ENCODE measurements around the gene MAPRE3. TPM values are rescaled to one million over a fixed set of nuclear protein-coding genes. Genes with fewer than 3 reads are reported as not detected.

MAPRE3 gene
- total RNA-seq, 4 donors from 2014 or later: 16.8 to 64.7 (median 32.9) TPM

DNA sequence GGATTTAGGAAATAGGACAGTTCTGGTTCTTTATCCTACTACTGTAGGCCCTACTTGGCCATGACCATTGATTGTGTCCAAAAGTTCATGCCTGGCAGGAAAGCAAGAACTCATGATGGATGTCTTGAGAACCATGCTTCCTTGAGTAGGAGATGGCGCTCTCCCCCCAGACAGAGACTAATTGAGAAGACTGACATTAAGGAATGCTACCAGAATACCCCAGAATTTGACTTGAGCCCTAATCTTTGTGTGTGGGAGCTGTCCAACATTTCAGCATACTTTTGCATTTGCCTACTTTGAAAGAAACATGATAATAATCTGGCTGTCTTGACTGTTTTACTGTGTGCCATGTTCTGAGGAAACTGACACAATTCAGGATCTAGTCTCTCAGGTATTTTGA lies 23.3 kb downstream of the MAPRE3 start:
- intact Hi-C loops (cut with DNase I; ENCODE audit: low total_unique reads): no loop called here
- in situ Hi-C loops (cut with MboI; ENCODE audit: low pct_ligation_motif_present in 1 of 4, low pct_unique_long_range_greater_than_20kb in 1 of 4, low sequenced_read_pairs in 3 of 4): no loop called here
- TF ChIP-seq POLR2A (IDR thresholded peaks at IDR 0.05) (no peak), EP300 (IDR thresholded peaks at IDR 0.05; ENCODE audit: low read depth) (no peak), POLR2AphosphoS5 (IDR thresholded peaks at IDR 0.05) (no peak)
- TF ChIP-seq, protein P1, sequence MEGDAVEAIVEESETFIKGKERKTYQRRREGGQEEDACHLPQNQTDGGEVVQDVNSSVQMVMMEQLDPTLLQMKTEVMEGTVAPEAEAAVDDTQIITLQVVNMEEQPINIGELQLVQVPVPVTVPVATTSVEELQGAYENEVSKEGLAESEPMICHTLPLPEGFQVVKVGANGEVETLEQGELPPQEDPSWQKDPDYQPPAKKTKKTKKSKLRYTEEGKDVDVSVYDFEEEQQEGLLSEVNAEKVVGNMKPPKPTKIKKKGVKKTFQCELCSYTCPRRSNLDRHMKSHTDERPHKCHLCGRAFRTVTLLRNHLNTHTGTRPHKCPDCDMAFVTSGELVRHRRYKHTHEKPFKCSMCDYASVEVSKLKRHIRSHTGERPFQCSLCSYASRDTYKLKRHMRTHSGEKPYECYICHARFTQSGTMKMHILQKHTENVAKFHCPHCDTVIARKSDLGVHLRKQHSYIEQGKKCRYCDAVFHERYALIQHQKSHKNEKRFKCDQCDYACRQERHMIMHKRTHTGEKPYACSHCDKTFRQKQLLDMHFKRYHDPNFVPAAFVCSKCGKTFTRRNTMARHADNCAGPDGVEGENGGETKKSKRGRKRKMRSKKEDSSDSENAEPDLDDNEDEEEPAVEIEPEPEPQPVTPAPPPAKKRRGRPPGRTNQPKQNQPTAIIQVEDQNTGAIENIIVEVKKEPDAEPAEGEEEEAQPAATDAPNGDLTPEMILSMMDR (IDR thresholded peaks at IDR 0.05): no peak
- no peak overlapping the region for H3K4me3 ChIP-seq
- H3K27me3 ChIP-seq: no peaks in the 10 kb centered on the region
- H3K9me3 ChIP-seq: no peaks in the 10 kb centered on the region
- WGBS, 2 donors (ENCODE audit: low coverage in 1 of 2): 74% methylated on average over 1 of the region's 1 CpG; no CpG with 5 or more reads in 1 of the 2 donors
- no peak for DNase-seq
- no peaks in the 10 kb centered on the region for H3K36me3 ChIP-seq
- no peak overlapping the region for H3K27ac ChIP-seq
- peaks cover 0 to 3% (median 0%) of the 10 kb centered on the region in 4 donors for H3K4me1 ChIP-seq

DNA sequence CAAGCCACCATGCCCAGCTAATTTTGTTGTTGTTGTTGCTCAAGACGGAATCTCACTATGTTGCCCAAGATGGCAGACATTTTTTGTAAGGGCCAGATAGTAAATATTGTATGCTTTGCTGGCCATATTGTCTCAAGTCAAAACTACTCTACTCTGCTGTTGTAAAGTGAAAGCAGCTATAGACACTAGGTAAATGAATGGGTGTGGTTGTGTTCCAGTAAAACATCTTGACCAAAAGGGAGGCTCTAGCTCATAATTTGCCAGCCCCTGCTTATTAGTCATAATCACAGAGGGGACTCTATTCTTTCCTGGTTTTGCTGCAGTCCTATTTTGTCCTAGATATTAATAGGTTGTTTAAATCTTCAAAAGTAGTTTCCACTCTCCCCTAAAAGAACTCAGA lies 24.5 kb downstream of the MAPRE3 start:
- H3K4me3 ChIP-seq: no peak overlapping the region
- no peaks in the 10 kb centered on the region for H3K36me3 ChIP-seq
- H3K4me1 ChIP-seq: peaks cover 0 to 3% (median 0%) of the 10 kb centered on the region in 4 donors
- H3K27me3 ChIP-seq: no peaks in the 10 kb centered on the region
- in situ Hi-C loops (cut with MboI; ENCODE audit: low pct_ligation_motif_present in 1 of 4, low pct_unique_long_range_greater_than_20kb in 1 of 4, low sequenced_read_pairs in 3 of 4): no loop called here
- no peak overlapping the region for H3K27ac ChIP-seq
- intact Hi-C loops (cut with DNase I; ENCODE audit: low total_unique reads): loop anchor here (5.0 kb wide), 1 partner anchor 1987 kb away; the partner anchor contains the start of gene TOGARAM2
- no peak for DNase-seq
- no peaks in the 10 kb centered on the region for H3K9me3 ChIP-seq
- 95% methylated on average over 1 of the region's 1 CpG; no CpG with 5 or more reads in 1 of the 2 donors for WGBS, 2 donors (ENCODE audit: low coverage in 1 of 2)
- TF ChIP-seq POLR2AphosphoS5 (IDR thresholded peaks at IDR 0.05): no peak
- TF ChIP-seq, protein P1 (IDR thresholded peaks at IDR 0.05): no peak
- TF ChIP-seq POLR2A (IDR thresholded peaks at IDR 0.05): no peak
- TF ChIP-seq EP300 (IDR thresholded peaks at IDR 0.05; ENCODE audit: low read depth): no peak

DNA sequence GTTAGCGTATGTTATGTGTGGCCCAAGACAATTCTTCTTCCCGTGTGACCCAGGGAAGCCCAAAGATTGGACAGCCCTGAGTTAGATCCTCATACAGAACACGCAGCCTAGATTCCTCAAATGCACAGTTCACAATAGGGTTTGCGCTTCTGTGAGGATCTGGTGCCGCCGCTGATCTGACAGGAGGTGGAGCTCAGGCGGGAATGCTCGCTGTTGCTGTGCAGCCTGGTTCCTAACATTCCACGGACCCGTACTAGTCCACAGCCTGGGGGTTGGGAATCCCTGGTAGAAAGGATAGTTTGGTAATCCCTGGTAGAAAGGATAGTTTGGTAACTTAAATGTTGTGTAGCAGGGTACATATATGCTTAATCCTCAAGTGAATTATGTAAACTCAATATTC lies 27.0 kb downstream of the MAPRE3 start:
- no peak for TF ChIP-seq EP300 (IDR thresholded peaks at IDR 0.05; ENCODE audit: low read depth)
- no peak for TF ChIP-seq POLR2A (IDR thresholded peaks at IDR 0.05)
- no peak for TF ChIP-seq POLR2AphosphoS5 (IDR thresholded peaks at IDR 0.05)
- TF ChIP-seq, protein P1 (IDR thresholded peaks at IDR 0.05): no peak
- 59 to 81% methylated on average over 3 to 10 of the region's 10 CpGs for WGBS, 2 donors (ENCODE audit: low coverage in 1 of 2)
- in situ Hi-C loops (cut with MboI; ENCODE audit: low pct_ligation_motif_present in 1 of 4, low pct_unique_long_range_greater_than_20kb in 1 of 4, low sequenced_read_pairs in 3 of 4): no loop called here

DNA sequence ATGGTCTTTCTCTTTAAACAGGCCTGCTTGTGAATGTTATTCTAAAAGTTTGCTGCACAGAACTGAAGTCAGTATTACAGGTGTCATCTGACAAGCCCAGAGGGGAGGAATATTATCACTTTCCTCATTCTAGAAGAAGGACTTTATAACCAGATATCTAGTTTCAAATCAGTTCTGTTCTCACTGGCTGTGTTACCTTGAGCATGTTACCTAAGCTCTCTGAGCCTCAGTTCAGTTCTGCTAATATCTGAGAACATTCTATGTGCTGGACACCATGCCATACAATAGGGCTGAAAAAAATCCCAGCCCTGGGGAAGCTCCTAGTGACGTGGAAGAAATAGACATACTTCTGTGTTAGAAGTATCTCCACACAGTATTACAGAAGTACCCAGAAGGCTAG lies 27.9 kb downstream of the MAPRE3 start:
- 82% methylated on average over 1 of the region's 1 CpG; no CpG with 5 or more reads in 1 of the 2 donors for WGBS, 2 donors (ENCODE audit: low coverage in 1 of 2)
- no peak overlapping the region for H3K27ac ChIP-seq
- no peaks in the 10 kb centered on the region for H3K9me3 ChIP-seq
- intact Hi-C loops (cut with DNase I; ENCODE audit: low total_unique reads): loop anchor here (5.0 kb wide), 1 partner anchor 1984 kb away; the partner anchor contains the start of gene TOGARAM2
- no peaks in the 10 kb centered on the region for H3K4me1 ChIP-seq
- TF ChIP-seq, protein P1 (IDR thresholded peaks at IDR 0.05): no peak
- TF ChIP-seq EP300 (IDR thresholded peaks at IDR 0.05; ENCODE audit: low read depth) (no peak), POLR2AphosphoS5 (IDR thresholded peaks at IDR 0.05) (no peak), POLR2A (IDR thresholded peaks at IDR 0.05) (no peak)
- DNase-seq: no peak
- no peaks in the 10 kb centered on the region for H3K36me3 ChIP-seq
- no peaks in the 10 kb centered on the region for H3K27me3 ChIP-seq
- in situ Hi-C loops (cut with MboI; ENCODE audit: low pct_ligation_motif_present in 1 of 4, low pct_unique_long_range_greater_than_20kb in 1 of 4, low sequenced_read_pairs in 3 of 4): no loop called here
- H3K4me3 ChIP-seq: no peak overlapping the region

More for the DNA sequence above, 27.0 kb downstream of the MAPRE3 start:
- Histone ChIP-seq H3K9me3 (no peaks in the 10 kb centered on the region), H3K4me1 (no peaks in the 10 kb centered on the region), H3K36me3 (no peaks in the 10 kb centered on the region), H3K27ac (no peak overlapping the region), H3K27me3 (no peaks in the 10 kb centered on the region), H3K4me3 (no peak overlapping the region)
- DNase-seq: no peak
- intact Hi-C loops (cut with DNase I; ENCODE audit: low total_unique reads): loop anchor here (5.0 kb wide), 1 partner anchor 1985 kb away; the partner anchor contains the start of gene TOGARAM2

Data from transverse colon (tissue), 4 donors.